ENCODE measurements around the gene PRPF18.

The PRPF18 gene

DNA sequence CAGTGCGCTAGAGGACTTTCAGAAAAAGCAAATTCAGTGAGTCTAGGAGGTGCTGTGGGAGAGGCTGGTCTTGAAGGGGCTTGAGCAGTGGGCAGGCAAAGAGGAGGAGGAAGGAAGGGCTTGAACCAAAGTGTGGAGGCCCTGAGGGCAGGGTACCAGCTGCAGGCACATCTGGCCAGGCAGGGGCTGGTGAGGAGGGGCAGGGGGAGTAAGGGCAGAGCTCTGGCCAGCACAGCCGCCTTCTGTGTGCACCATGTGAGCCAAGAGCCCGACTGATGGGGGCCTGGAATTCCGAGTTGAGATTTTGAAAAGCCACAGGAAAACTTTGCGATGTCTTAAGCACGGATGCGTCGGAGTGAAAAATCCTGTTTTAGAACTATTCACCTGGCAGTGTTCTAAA, 74.5 kb downstream of the PRPF18 start:
- TF ChIP-seq CTCF (IDR thresholded peaks at IDR 0.05; ENCODE audit: low read length, missing control alignments): no peak
- H3K4me3 ChIP-seq (replicated peaks; ENCODE audit: low read depth, low read length): no peak overlapping the region
- no peak for DNase-seq (ENCODE audit: low read depth)

GRCh38 chr10:13665516-13666262, 78.9 kb downstream of the PRPF18 start:
- no peak overlapping the region for H3K4me3 ChIP-seq (replicated peaks; ENCODE audit: low read depth, low read length)
- no peak for DNase-seq (ENCODE audit: low read depth)
- TF ChIP-seq CTCF (IDR thresholded peaks at IDR 0.05; ENCODE audit: low read length, missing control alignments): no peak

DNA sequence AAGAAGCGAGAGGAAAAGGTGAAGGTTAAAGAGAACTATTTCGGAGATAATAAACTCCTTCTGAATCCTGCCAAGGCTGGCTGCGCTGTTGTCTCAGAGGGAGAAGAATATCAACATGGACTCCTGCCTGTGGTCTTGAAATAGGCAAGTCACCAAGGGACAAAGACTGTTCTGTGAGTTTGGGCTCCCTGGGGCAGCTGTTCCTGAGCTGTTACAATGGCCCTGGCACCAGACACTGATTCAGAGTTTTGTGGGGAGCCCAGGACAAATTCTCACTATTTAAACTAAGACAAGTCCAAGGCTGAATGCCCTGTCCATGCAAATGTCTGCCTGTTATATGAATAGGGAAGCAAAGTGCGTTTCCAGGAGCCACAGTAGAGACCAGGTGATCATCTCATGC, 81.4 kb downstream of the PRPF18 start:
- TF ChIP-seq CTCF (IDR thresholded peaks at IDR 0.05; ENCODE audit: low read length, missing control alignments): no peak
- DNase-seq (ENCODE audit: low read depth): no peak
- no peak overlapping the region for H3K4me3 ChIP-seq (replicated peaks; ENCODE audit: low read depth, low read length)

DNA sequence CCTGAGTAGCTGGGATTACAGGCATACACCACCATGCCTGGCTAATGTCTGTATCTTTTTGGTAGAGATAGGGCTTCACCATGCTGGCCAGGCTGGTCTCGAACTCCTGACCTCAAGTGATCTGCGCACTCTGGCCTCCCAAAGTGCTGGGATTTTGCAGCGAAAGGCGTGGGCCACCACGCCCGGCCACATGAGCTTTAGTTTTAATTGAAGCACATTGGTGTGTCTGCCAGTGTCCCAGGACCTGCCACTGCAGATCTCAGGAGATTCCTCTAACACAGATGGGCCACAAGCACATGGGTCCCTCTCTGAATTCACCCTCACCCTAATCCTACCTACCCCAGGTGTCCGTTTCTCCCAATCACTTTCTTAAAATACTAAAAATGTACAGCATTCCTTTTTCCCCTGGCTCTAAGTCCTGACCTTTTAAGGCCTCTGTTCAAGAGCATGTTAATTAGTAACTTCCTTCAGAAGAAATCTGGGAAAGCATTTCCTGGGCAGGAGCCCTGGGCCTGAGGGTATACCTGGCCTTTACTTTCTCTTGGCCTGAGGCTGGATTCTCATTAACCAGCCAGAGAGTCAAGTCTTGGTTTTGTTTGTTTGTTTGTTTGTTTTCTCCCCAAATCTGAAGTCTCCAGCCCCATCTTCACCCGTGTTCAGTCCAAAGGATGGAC, 82.6 kb downstream of the PRPF18 start:
- no peak for TF ChIP-seq CTCF (IDR thresholded peaks at IDR 0.05; ENCODE audit: low read length, missing control alignments)
- no peak overlapping the region for H3K4me3 ChIP-seq (replicated peaks; ENCODE audit: low read depth, low read length)
- DNase-seq (ENCODE audit: low read depth): no peak

DNA sequence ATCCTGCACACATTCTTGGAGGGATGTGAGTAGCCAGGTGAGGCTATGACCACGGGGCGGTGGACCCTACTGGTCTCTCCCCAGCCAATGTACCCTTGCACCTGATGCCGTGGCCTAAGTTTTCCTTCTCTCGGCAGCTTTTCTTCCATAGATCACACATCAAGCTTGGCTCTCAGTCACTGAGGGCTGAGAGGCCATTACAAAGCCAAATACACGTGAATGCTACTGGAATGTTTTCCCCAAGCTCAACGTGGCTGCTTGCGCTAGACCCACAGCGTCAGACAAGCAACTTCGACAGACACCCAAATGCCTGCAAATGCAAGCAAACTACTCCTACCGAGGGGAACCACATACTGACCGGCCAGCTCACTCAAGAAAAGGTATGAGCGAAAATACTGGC, 83.1 kb downstream of the PRPF18 start:
- DNase-seq (ENCODE audit: low read depth): no peak
- no peak for TF ChIP-seq CTCF (IDR thresholded peaks at IDR 0.05; ENCODE audit: low read length, missing control alignments)
- H3K4me3 ChIP-seq (replicated peaks; ENCODE audit: low read depth, low read length): no peak overlapping the region

DNA sequence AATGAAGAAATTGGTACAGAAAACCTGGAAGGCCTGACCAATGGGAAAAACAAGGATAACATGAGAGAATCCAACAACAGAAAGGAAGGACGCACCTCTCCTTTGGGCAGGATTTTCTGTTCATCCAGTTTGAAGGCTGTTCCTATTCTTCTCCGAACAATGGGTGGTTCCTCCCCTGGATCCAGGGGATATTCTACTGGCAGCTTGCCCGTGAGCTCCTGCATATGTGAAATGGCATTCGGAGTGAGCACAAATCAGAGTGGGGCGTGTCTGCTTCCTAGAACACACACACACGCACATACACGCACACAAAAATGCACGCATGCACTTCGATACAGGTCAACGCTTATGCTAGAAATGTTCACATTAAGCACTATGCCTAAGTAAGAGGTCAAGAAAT, 83.5 kb downstream of the PRPF18 start:
- no peak overlapping the region for H3K4me3 ChIP-seq (replicated peaks; ENCODE audit: low read depth, low read length)
- no peak for TF ChIP-seq CTCF (IDR thresholded peaks at IDR 0.05; ENCODE audit: low read length, missing control alignments)
- DNase-seq (ENCODE audit: low read depth): no peak

- no peak for DNase-seq (ENCODE audit: low read depth)
- no peak overlapping the region for H3K4me3 ChIP-seq (replicated peaks; ENCODE audit: low read depth, low read length)
- TF ChIP-seq CTCF (IDR thresholded peaks at IDR 0.05; ENCODE audit: low read length, missing control alignments): no peak
Observed at GRCh38 chr10:13671904-13672303, 85.1 kb downstream of the PRPF18 start.
